Measurements from ENCODE around the gene ADD1.

The ADD1 gene

DNA sequence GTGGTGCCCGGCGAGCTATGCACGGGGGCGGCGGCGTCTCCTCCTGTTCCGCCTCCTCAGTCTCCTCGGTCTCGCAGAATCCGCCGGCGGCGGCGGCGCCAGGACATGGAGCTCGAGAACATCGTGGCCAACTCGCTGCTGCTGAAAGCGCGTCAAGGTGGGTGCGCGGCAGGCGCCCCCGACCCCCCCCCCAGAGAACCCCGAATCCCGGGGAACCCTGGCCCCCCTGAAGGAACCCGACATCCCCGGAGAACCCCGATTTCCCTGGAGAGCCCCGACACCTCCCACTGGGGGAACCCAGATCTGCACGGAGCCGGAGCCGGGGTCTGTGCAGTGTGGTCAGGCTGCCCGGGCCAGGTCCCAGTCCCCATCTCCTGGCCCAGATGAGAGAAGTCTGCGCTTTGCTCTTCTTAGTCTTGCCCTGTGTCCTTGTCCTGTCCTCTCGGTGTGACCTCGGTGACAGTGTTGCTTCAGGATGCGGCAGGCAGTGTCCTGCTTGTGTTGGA, 120.4 kb downstream of the ADD1 start:
- peak; percentile 51 for DNase-seq (ENCODE audit: low spot score)

DNA sequence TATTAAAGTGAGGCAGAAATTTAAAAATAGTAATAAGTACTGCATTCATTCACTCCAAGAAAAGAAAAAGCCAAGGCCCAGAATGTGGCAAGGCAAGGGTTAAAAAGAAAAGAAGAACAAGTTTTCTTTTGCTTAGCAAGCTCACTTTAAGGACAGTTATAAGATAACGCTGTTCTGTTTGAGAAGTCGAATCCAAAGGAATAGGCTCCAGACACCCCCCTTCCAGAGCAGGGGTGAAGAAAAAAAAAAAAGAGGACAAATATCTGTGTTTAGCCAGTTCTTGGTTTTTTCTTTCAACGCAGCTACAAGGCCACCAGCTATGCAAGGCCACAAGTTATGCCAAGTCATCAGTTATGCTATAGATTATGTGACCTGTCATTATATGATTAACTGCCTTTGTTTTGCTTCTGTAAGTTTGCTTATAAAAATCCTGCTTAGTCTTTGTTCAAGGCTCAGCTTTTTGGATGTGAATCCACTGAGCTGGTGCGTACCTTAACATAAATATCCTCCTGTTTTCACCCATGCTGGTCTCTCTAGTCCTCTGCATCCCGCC, 121.1 kb downstream of the ADD1 start:
- no peak for DNase-seq (ENCODE audit: low spot score)

DNA sequence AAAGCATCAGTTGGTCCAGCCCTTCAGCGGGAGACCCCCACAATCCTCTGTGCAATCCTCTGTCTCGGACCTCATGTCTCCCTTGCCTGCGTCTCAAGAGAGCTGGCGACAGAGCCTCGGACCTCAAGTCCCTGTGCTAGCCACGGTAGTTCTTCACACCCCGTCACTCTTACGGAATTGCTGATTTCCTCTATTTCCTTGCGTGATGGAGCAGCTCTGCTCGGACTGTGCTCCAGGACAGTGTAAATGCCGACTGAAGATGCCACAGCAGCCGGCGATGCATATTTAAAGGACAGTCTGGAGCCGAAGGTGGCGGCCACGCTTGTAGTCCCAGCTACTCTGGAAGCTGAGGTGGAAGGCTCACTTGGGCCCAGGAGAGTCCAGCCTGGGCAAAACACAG, 121.6 kb downstream of the ADD1 start:
- DNase-seq (ENCODE audit: low spot score): no peak

DNA sequence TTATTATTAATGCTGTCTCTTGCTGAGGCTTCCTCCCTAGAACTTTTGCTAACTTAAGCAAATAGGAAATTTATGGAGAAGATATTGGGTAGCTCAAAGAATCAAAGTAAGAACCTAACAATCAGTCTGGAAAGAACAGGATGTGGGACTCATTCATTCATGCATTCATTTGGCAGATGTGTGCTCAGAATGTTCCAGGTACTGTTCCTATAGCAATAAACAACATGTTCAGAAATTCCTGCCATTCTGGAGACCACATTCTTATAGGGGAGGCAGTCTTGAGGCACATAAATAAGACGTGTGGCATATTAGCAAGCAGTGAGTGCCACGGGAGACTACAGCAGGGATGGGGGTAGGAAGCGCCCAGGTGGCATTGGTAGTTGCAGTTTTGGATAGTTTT, 124.7 kb downstream of the ADD1 start:
- DNase-seq (ENCODE audit: low spot score): peak; percentile 29

DNA sequence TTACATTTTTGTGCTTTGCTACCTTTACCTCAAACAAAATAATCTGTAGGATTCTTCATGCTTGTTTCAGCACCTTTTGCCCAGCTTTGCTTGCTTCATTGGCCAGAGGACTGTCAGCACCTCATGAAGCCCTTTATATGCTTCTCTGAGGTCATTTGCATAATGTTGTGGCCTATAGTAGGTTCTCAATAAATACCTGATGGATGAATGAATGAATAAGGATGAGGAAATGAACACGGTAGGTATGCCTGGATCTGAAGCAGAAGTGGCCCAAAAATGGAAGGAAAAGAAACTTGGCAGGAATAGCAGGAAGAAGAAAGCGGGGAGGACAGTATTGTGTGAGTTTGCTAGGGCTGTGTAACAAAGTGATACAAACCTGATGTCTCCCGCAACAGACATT, 127.6 kb downstream of the ADD1 start:
- DNase-seq (ENCODE audit: low spot score): no peak

DNA sequence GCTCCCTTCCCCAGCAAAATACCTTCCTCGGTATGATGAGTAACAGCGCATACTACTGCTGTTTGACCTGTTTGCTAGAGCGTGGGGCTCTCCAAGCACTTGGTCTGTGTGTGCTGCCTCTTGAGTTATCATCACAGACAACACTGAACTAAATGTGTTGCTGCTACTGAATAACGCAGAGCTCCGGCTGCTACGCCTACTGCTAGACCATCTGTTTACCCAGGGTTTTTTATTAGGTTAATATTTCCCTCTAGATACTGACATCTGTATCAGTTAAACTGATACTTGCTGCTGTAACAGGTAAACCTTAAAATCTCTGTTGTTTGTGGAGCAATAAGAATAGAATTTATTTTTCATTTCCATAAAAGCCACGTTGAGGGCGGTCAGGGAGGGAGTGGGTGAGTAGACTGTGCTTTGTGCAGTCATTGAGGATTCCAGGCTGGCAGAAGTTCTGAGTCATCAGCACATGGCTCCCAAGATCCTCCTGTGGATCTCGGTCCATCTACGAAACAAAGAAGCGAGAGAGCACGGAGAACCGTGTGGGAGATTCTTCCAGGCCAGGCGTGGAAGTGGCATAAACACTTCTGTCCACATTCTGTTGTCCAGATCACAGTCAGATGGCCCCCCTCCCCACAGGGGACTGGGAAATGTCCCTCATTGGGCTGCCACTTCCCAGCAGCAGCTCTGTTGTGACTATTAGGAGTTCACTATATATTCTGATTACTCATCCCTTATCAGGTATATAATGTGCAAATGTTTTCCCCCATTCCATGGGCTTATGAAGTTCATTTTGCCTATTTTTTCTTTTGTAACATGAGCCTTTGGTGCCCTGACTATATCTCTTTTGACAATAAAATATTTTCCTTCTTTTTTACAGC, 133.8 kb downstream of the ADD1 start:
- peak; percentile 52 for DNase-seq (ENCODE audit: low spot score)

Data from kidney tubule cell (primary cell).